Urothelium cell line (cell line): ENCODE measurements around the gene FUCA2.
"Not testable (repeated sequence)": the region's sequence is repeated elsewhere in the genome, so short reads cannot be mapped to it uniquely, and the experiment has no call there.

ENCODE experiments used
- DNase-seq: peaks from one replicate; pipeline ENCODE4 v3.0.0; 2011; ENCODE audit warnings: low spot score, mixed read lengths
- FAIRE-seq: peaks from 2 replicates; lab custom pipeline; 2011; peaks lifted over from hg19 to GRCh38; lab: Jason Lieb, UNC

The FUCA2 gene

DNA sequence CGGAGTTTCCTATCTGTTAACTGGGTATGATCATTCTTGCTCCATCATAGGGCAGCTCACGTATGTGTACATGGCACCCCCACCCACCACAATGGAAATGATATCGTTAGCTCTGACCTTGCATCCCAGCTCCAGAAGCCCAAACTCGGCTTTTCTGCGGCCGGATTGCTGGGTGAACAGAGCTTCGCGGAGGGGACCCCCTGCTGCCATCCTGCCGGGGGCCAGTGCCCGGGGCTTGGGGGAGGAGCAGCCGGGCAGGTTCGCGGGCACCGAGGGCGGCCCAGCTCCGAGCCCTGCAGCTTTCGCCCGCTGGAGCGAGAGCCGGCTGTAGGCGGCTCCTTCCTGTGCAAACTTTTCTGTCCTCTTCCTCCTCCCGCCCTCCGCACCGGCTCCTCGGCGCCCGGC, 24.9 kb upstream of the FUCA2 start:
- DNase-seq = peak; percentile 67
- no peak for FAIRE-seq

GRCh38 chr6:143535189-143535614, 23.7 kb upstream of the FUCA2 start:
- FAIRE-seq = no peak
- no peak for DNase-seq

DNA sequence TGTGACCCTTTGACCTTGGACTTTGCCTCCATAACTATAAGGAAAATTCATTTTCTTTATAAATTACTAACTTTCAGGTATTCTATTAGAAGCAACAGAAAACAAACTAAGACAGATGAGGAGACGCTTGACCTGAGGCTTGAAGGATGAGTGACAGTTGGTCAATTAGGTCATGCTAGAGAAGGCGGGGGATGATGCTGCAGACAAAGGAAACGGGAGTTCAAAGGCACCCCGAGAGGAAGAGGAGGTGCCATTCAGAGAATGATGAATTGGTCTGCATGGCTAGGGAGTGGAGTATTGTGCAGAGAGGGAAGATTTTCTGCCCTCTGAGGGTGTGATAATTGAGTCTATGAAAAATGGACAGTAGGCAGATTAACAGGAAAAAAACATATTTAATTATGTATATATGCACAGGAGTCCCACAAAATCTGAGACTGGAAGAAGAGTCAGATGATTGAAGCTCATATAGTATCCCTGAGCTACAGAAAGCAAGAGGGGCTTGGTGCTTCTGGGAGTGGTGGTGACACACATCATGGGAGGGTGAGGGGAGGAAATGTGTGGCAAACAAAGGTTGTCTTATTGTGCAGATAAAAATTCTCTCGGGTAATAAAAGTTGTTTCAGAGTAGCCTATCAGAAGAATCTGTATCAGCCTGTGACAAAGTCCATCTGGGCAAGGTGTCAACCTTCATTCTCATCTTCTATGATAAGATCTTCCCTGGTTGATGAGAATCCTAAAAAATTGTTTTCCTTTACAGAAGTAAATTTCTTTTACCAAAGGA, 20.4 kb upstream of the FUCA2 start:
- FAIRE-seq (no peak), DNase-seq (no peak)

DNA sequence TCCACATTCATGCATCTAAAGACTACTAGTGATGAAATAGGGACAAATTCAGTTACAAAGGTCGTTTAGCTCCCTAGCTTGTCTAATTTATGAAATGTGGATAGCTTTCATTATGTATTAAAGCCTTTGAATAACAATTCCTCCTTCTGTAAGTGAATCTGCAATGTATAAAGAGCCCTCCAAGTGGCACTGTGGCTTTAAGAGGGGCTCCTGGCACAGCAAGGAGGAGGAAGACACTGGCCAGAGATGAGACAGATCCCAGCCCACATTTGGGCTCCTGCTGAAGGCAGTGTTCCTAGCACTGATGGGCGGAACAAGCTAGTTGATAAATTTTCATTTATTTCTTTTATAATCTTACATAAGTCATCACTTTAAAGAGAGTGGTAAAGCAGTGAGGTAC, 17.6 kb upstream of the FUCA2 start:
- DNase-seq (peak; percentile 27), FAIRE-seq (no peak)

DNA sequence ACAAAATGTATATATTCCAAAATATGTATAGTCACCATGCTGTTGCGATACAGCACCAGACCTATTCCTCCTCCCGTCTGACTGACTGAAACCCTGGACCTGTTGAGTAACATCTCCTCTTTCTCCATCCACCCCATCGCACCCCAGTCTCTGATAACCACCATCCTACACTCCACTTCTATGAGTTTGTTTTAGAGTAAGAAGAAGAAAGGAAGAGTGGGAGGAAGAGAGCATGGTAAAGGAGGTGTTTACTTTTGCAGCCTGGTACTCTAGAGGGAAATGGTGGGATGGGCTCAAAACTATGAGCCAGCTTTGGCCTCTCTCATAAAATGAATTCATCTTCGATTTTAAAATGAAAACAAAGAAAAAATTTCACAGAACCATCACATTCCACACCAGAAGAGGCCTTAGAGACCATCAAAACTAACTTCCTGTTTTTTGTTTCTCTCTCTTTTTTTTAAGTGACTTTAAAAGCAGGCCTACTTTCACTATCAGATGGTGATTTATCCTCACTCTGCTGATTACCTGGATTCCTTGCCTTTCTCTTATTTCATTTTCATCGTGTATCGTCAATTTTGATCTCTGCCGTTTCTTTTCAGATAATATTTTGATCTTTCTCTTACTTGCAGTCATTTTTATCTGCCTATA, 16.8 kb upstream of the FUCA2 start:
- FAIRE-seq (no peak), DNase-seq (no peak)

DNA sequence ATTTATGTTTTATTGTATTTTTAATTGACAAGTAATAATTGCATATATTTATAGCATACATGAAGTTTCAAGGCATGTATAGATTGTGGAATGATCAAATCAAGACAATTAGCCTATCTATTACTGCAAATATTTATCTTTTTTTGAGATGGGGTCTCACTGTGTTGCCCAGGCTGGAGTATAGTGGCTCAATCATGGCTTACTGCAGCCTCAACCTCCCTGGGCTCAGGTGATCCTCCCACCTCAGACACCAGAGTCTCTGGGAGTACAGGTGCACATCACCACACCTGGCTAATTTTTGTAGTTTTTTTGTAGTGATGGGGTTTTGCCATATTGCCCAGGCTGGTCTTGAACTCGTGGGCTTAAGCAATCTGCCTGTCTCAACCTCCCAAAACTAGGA, 16.2 kb upstream of the FUCA2 start:
- DNase-seq = no peak
- no peak for FAIRE-seq

- no peak for DNase-seq
- FAIRE-seq = no peak
Observed at GRCh38 chr6:143525356-143525755, 13.8 kb upstream of the FUCA2 start.

DNA sequence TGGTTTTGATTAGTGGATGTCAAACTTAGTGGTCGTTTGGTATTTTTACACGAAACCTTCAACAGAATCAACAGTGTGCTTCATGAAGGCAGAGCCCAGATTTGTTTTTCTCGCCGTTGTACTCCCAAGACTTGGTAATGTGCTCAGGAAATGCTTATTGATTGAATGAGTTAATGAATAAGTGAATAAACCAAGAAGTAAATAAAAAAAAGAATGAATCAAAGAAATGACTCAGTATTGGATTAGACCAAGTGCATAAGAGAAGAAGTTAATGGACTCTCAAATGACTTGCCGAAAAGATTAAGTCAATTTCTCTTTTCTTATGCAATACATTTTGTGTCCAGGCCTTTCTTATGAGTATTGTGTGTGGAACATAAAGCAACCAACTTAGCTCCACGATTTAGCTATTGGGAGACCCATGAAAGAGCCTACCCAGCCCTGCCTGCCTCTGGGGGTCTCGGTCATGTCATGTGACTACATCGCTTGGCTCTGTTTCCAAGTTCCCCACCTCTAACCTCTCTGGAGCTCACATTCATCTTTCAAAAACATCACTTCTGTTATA, 10.6 kb upstream of the FUCA2 start:
- DNase-seq = no peak
- FAIRE-seq = no peak

DNA sequence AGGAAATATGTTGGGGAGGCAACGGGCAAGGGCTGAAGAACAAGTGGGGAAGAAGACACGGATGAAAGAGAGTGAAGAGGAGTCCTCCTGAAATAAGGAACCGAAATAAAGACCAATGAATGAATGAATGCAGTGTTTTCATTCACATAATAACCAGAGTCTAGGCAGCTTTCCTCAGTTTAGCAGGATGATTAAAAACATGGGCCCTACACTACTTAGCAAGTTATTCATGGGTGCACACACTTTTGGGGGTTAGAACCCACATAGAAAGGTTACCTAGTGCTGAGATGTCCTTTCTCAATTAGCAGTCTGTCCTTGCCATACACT, 5.9 kb upstream of the FUCA2 start:
- DNase-seq (no peak), FAIRE-seq (no peak)

- FAIRE-seq = no peak
Observed at GRCh38 chr6:143516690-143517446, 5.3 kb upstream of the FUCA2 start.

GRCh38 chr6:143515766-143516355, 4.3 kb upstream of the FUCA2 start:
- DNase-seq (no peak), FAIRE-seq (no peak)

More at GRCh38 chr6:143516690-143517446, 5.3 kb upstream of the FUCA2 start:
- no peak for DNase-seq

DNA sequence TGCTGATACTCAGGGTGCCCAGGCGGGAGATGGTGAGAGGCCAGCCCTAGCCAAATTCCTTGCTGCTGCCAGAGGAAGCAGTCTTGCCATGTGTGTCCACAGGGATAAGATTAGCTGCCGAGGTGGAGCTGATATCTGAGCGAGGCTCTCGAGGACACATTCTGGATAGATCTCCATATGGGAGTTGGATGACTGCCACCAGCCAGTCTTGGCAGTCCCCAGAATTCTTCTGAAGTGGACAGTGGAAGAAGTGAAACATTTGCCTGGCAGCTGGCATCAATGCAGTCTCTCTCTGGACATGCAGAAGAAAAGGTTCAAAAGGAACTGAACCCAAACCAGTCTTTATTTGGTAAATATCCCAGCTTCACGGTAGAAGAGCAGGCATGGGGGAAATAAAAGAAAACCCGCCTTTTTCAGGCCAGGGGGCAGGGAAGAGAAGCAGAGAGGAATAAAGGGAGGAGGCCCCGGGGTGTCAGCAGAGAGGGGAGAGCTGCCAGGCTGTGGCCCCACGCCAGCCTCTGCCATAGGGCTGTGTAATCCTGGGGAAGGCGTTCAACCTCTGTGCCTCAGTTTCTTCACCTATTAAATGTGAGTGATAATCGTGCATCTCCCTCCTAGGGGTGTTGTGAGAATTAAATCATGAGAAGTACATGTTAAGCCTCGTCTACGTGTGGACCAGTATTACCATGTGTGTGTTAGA, 3.7 kb upstream of the FUCA2 start:
- no peak for FAIRE-seq
- no peak for DNase-seq

- DNase-seq (no peak), FAIRE-seq (no peak)
Observed at GRCh38 chr6:143513410-143513809, 1.9 kb upstream of the FUCA2 start.

GRCh38 chr6:143510326-143510725, 1.2 kb downstream of the FUCA2 start:
- DNase-seq, FAIRE-seq: not testable (repeated sequence)

DNA sequence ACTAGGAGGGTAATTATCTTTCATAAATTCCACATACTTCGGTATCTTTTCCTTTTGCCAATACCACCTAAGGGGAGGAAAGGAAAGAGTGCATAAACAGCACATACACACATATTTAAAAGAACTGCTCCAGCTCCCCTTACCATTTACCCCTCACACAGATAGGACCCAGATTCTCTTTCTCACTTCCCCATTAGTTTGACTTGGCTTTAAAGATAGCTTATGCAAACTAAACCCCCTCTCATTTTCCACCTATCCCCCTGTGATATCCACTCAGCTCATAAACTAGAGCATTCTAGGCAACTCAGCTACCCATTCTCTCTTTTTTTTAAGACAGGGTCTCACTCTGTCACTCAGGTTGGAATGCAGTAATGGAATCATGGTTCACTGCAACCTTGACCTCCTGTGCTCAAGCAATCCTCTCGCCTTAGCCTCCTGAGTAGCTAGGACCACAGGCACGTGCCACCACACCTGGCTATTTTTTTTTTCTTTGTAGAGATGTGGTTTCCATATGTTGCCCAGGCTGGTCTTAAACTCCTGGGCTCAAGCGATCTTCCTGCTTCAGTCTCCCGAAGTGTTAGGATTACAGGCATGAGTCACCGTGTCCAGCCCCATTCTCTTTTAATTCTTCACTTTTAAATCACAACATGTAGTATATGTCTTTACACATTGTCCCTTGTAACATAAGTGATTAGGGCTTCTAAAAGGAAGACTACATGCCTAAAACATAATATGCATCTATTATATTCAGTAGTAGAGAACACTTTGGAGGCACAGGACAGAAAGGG, 4.0 kb downstream of the FUCA2 start:
- FAIRE-seq (no peak), DNase-seq (no peak)

- no peak for FAIRE-seq
- DNase-seq = no peak
Observed at GRCh38 chr6:143506620-143507019, 4.9 kb downstream of the FUCA2 start.

DNA sequence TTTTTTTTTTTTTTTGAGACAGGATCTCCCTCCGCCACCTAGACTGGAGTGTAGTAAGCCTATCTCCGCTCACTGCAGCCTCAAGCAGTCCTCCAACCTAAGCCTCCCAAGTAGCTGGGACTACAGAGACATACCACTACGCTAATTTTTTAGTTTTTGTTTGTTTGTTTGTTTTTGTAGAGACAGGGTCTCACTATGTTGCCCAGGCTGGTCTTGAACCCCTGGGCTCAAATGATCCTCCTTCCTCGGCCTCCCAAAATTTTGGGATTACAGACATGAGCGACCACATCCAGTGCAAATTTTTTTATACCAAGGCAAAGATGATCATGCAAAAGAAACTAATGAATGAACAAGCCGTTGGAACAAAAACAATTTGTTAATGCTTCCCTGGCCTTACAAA, 5.3 kb downstream of the FUCA2 start:
- DNase-seq = no peak
- FAIRE-seq = no peak

- FAIRE-seq (no peak), DNase-seq (no peak)
Observed at GRCh38 chr6:143505537-143505936, 6.0 kb downstream of the FUCA2 start.

- DNase-seq (no peak), FAIRE-seq (no peak)
Observed at GRCh38 chr6:143505111-143505510, 6.4 kb downstream of the FUCA2 start.

- FAIRE-seq = no peak
- no peak for DNase-seq
Observed at GRCh38 chr6:143504369-143504768, 7.2 kb downstream of the FUCA2 start.
